HUES48 (cell line): ENCODE results near the gene MALRD1.
A peak's percentile ranks its signal among the peaks of the same experiment; 100 is the strongest.

Source experiments
- H3K27ac ChIP-seq: one replicate; pipeline ENCODE4 v1.7.0; 2013; ENCODE audit warnings: low read depth, low read length, inconsistent platforms
- H3K27me3 ChIP-seq: 2 replicates; pipeline ENCODE4 v1.6.1; 2013; ENCODE audit warnings: mild to moderate bottlenecking, low read length; ENCODE audit not compliant: control insufficient read depth, insufficient read depth
- H3K36me3 ChIP-seq: 2 replicates; pipeline ENCODE4 v1.6.1; 2013; ENCODE audit warnings: low read length; ENCODE audit not compliant: control insufficient read depth, insufficient read depth
- H3K4me1 ChIP-seq: 2 replicates; pipeline ENCODE4 v1.6.1; 2013; ENCODE audit warnings: mild to moderate bottlenecking, low read length; ENCODE audit not compliant: control insufficient read depth, insufficient read depth
- H3K4me3 ChIP-seq: 2 replicates; pipeline ENCODE4 v1.5.1; 2013; ENCODE audit warnings: mild to moderate bottlenecking, low read depth, low read length
- H3K9ac ChIP-seq: 2 replicates; pipeline ENCODE4 v1.6.1; 2013; ENCODE audit warnings: mild to moderate bottlenecking, low read depth, low read length, moderate library complexity
- H3K9me3 ChIP-seq: 2 replicates; pipeline ENCODE4 v1.6.1; 2013; ENCODE audit warnings: low read length; ENCODE audit not compliant: control insufficient read depth, insufficient read depth

The MALRD1 gene

DNA sequence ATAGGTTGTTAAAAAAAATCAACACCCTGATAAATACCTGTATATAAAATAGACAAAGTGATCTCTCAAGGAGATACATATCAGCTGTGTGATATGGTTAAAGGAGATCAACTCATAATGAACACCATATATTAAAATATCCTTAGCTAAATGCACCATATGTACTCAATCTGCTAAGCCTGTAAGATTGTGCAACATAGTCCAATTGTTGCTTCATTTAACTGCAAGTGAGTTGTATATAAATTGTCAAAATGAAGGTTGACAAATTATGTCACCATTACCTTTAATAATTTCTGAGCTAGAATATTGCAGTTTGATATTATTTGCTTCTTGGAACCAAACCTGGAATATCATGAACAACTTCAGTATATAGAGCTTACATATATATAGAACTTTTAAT is 283.7 kb downstream of the MALRD1 start:
- Histone ChIP-seq H3K27me3 (no peaks in the 10 kb centered on the region), H3K4me1 (no peaks in the 10 kb centered on the region), H3K27ac (no peak overlapping the region), H3K4me3 (no peak overlapping the region), H3K36me3 (no peaks in the 10 kb centered on the region), H3K9ac (no peak overlapping the region), H3K9me3 (no peaks in the 10 kb centered on the region)

DNA sequence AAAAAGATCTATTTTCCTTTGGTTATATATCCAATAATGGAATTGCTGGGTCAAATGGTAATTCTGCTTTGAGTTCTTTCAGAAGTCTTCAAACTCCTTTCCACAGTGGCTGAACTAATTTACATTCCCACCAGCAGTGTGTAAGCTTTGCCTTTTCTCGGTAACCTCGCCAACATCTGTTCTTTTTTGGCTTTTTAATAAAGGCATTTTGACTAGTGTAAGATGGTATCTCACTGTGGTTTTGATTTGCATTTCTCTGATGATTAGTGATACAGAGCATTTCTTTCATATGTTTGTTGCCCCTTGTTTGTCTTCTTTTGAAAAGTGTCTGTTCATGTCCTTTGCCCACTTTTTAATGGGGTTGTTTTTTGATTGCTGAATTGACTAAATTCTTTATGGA is 285.0 kb downstream of the MALRD1 start:
- Histone ChIP-seq H3K4me3 (no peak overlapping the region), H3K4me1 (no peaks in the 10 kb centered on the region), H3K27me3 (no peaks in the 10 kb centered on the region), H3K27ac (no peak overlapping the region), H3K36me3 (no peaks in the 10 kb centered on the region), H3K9me3 (no peaks in the 10 kb centered on the region), H3K9ac (no peak overlapping the region)

DNA sequence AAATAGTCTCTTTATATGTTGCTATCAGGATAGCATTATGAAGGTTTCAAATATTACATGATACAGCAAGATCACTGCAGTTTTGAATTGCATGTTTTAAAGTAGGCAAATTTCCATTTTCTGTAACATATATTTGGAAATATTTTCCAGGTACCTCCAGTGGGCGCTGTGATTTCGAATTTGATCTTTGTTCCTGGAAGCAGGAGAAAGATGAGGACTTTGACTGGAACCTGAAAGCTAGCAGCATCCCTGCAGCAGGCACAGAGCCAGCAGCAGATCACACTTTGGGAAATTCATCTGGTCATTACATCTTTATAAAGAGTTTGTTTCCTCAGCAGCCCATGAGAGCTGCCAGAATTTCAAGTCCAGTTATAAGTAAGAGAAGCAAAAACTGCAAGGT is 299.0 kb downstream of the MALRD1 start:
- no peak overlapping the region for H3K9ac ChIP-seq
- H3K4me1 ChIP-seq: no peaks in the 10 kb centered on the region
- no peaks in the 10 kb centered on the region for H3K9me3 ChIP-seq
- H3K36me3 ChIP-seq: no peaks in the 10 kb centered on the region
- no peaks in the 10 kb centered on the region for H3K27me3 ChIP-seq
- no peak overlapping the region for H3K4me3 ChIP-seq
- H3K27ac ChIP-seq: no peak overlapping the region

DNA sequence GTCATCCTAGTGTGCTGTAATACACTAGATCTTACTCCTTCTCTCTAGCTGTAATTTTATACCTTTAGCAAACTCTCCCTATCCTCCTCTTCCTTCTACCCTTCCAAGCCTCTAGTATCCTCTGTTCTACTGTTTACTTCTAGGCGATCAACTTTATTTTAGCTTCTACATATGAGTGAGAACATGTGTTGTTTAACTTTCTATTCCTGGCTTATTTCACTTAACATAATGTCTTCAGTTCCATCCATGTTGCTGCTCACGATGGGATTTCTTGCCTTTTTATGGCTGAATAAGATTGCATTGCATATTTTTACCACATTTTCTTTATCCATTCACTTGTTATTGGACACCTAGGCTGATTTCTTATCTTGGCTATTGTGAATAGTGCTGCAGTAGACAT is 318.6 kb downstream of the MALRD1 start:
- Histone ChIP-seq H3K4me1 (no peaks in the 10 kb centered on the region), H3K9ac (no peak overlapping the region), H3K4me3 (no peak overlapping the region), H3K27me3 (no peaks in the 10 kb centered on the region), H3K9me3 (no peaks in the 10 kb centered on the region), H3K36me3 (no peaks in the 10 kb centered on the region), H3K27ac (no peak overlapping the region)

DNA sequence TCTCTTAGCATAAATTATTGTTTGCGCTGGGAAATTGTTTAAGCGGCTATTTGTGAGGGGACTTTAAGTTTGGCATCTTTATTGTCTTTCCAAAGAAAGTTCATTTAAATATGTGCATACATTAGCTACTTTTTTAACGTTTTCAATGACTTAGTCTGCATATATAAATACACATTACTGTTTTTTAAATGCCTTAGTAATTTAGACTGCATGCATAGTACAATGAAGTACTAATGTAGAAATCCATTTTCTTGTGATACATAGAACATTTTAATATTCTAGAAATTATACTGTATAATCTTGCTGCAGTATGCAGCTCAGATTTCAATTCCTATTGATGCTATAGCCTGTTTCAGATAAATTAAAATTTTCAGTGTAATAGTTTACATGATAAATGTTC is 325.4 kb downstream of the MALRD1 start:
- Histone ChIP-seq H3K9ac (no peak overlapping the region), H3K4me3 (peak overlapping the region; percentile 22; the same call in 1 of the 2 replicates), H3K4me1 (peaks cover 13% of the 10 kb centered on the region), H3K27me3 (no peaks in the 10 kb centered on the region), H3K36me3 (no peaks in the 10 kb centered on the region), H3K27ac (no peak overlapping the region), H3K9me3 (no peaks in the 10 kb centered on the region)

DNA sequence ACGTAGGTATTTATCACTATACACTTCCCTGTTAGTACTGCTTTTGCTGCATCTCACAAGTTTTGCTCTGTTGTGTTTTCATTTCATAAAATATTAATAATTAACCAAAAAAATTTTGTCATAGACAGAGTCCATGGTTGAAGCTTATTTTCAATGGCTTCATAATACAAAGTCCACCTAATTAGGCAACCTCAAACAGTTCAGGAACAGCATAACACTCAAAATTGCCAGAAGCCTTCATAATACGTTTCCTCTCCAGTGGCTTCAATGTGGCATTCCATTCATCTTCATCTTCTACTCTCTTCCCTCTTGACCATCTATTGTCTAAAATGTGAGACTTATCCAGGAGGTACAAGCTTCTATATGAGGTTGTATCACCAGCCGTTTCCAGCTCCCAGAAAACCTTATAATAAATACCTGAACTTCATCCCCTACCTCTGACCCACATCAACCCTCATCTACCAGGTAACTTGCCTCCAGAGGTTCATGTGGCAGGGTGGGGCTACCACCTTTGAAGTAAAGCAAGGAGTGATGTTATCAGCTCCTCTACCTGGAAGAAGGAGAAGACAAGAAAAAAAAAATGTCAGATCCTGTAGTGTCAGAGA is 337.3 kb downstream of the MALRD1 start:
- Histone ChIP-seq H3K9me3 (no peaks in the 10 kb centered on the region), H3K9ac (no peak overlapping the region), H3K27ac (no peak overlapping the region), H3K4me3 (no peak overlapping the region), H3K4me1 (no peaks in the 10 kb centered on the region), H3K36me3 (no peaks in the 10 kb centered on the region), H3K27me3 (no peaks in the 10 kb centered on the region)

DNA sequence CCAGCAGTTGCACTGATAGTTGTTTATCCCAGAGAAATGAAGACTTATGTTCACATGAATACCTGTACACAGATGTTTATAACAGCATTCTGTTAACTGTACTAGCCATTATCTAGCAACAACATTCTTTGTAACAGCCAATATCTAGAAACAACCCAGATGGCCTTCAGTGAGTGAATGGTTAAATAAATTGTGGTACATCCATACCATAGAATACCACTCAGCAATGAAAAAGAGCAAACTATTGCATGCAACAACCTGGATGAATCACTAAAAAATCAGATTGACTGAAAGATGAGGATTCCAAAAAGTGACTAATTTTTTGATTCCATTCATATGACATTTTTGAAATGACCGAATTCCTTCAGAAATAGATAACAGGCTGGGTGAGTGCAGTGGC is 360.3 kb downstream of the MALRD1 start:
- Histone ChIP-seq H3K27me3 (no peaks in the 10 kb centered on the region), H3K4me1 (no peaks in the 10 kb centered on the region), H3K27ac (no peak overlapping the region), H3K4me3 (no peak overlapping the region), H3K9ac (no peak overlapping the region), H3K36me3 (no peaks in the 10 kb centered on the region), H3K9me3 (no peaks in the 10 kb centered on the region)

DNA sequence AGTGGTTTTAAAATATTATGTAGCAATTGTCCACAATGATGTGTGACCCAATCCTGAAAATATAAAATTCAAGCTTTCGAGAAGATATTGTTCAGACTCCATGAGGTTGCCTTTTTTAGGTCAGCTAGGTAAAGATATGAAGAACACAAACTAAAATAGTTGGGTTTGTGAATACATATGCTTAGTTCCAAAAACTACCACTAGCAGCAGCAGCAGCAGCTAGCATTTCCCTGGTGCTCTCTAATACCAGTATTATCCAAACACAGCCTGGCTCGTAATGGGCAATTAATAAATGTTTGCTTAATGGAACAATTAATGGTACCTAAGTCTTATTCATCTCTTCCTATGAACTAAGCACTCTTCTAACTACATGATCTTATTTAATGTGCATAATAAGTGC is 362.5 kb downstream of the MALRD1 start:
- Histone ChIP-seq H3K9ac (no peak overlapping the region), H3K27ac (no peak overlapping the region), H3K36me3 (no peaks in the 10 kb centered on the region), H3K4me1 (peaks cover 5% of the 10 kb centered on the region), H3K4me3 (no peak overlapping the region), H3K27me3 (no peaks in the 10 kb centered on the region), H3K9me3 (no peaks in the 10 kb centered on the region)

DNA sequence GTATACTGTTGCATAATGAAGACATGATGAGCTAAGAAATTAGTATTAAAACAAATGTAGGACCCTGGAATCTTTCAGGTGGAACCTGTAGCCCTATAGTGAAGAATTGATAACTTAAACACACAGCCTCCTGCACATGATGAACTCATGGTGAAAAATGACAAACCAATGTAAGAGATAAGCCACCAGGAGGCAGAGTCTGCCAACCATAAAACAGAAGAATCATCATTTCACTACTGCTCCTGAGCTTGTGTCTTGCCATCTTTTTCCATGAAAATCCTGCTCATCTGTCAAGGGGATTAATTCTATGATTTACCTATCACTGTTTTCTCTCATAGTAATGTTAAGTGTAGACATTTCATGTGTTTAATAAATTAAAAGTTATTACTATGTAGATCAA is 363.9 kb downstream of the MALRD1 start:
- H3K9ac ChIP-seq: no peak overlapping the region
- no peaks in the 10 kb centered on the region for H3K27me3 ChIP-seq
- no peak overlapping the region for H3K27ac ChIP-seq
- H3K4me3 ChIP-seq: no peak overlapping the region
- H3K4me1 ChIP-seq: peaks cover 14% of the 10 kb centered on the region
- no peaks in the 10 kb centered on the region for H3K9me3 ChIP-seq
- H3K36me3 ChIP-seq: no peaks in the 10 kb centered on the region

DNA sequence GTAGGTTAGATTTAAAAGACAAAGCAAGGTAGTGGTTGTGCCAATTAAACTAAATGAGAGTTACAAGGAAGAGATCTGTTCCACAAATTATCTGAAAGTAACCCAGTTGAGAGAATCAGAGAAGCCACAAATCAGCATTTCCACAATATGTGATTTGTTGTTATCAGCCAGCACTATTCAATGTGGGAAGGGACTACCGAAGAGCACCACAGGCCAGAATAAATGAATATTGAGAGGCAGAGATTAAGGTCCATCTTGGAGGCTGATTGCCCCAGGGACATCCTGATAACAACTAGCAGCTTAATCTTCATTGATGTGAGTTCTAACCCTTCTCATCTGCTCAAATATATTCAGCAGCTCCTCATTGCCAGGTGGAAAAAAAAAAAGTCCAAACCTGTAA is 367.6 kb downstream of the MALRD1 start:
- peaks cover 22% of the 10 kb centered on the region for H3K4me1 ChIP-seq
- no peaks in the 10 kb centered on the region for H3K27me3 ChIP-seq
- no peak overlapping the region for H3K4me3 ChIP-seq
- 0 out of 2 replicates have a peak overlapping the region, but pooled peaks have one; percentile 6 for H3K9ac ChIP-seq
- H3K27ac ChIP-seq: peak overlapping the region; percentile 8
- no peaks in the 10 kb centered on the region for H3K9me3 ChIP-seq
- H3K36me3 ChIP-seq: no peaks in the 10 kb centered on the region

DNA sequence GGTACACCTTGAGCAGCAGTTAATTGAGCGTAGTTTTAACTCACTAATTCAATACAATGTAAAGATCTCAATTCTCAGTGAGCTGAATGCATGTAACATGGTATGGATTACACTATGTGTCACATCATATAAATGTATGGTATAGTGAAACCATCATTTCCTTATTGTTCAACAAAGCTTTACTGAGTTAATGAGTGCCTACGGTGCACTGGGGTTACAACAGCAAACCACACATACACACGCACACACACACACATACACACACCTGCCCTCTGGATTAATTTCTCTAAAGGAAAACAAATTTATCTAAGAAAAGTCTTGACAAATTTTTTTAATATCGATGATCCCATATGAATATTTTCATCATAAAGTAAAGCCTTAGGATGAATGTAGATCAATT is 369.1 kb downstream of the MALRD1 start:
- Histone ChIP-seq H3K4me3 (no peak overlapping the region), H3K27ac (no peak overlapping the region), H3K4me1 (peaks cover 35% of the 10 kb centered on the region), H3K27me3 (no peaks in the 10 kb centered on the region), H3K9me3 (no peaks in the 10 kb centered on the region), H3K9ac (no peak overlapping the region), H3K36me3 (no peaks in the 10 kb centered on the region)

DNA sequence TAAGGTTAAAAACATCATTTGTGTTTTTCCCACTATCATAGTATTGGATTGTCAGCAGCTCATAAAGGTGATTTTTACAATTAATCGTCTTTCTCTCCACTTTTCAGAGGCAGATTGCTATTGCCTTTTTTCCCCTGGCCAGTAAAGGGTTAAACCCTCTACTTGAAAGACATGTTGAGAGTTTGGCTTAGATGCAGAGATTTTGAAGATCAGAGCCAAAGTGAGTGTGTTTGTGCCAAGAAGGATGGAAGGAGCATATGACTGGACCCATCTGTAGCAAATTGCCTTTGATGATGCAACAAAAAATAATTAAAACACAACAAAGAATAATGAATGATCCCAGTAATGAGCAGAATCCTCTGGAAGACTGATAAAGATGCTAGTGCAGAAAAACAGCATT is 373.1 kb downstream of the MALRD1 start:
- Histone ChIP-seq H3K27ac (no peak overlapping the region), H3K36me3 (no peaks in the 10 kb centered on the region), H3K9ac (no peak overlapping the region), H3K9me3 (no peaks in the 10 kb centered on the region), H3K27me3 (no peaks in the 10 kb centered on the region), H3K4me3 (no peak overlapping the region), H3K4me1 (peaks cover 37% of the 10 kb centered on the region)
